GM21447 (cell line): ENCODE results near the gene RHOD.
A peak's percentile ranks its signal among the peaks of the same experiment; 100 is the strongest.

Source experiments
- ATAC-seq: cut with Tn5 transposase; IDR thresholded peaks from one replicate; pipeline ENCODE4 v1.9.1; 2021; ENCODE audit not compliant: unreplicated experiment

The RHOD gene

GRCh38 chr11:67056267-67057204 lies at the start of gene RHOD:
Gene RHOD, plus strand, starts transcription at chr11:67056847. Its CDS starts 56 bp downstream, at chr11:67056903.
- ATAC-seq, result no peak

- no peak for ATAC-seq
Observed at GRCh38 chr11:67007126-67007525, 49.5 kb upstream of the RHOD start.

GRCh38 chr11:67010296-67010905 lies 46.2 kb upstream of the RHOD start:
- ATAC-seq, result no peak

- no peak for ATAC-seq
Observed at GRCh38 chr11:67013511-67014045, 43.1 kb upstream of the RHOD start.

- no peak for ATAC-seq
Observed at GRCh38 chr11:67014343-67014742, 42.3 kb upstream of the RHOD start.

GRCh38 chr11:67015048-67015447 lies 41.6 kb upstream of the RHOD start:
- no peak for ATAC-seq

- ATAC-seq, result no peak
Observed at GRCh38 chr11:67016550-67016949, 40.1 kb upstream of the RHOD start.

- ATAC-seq, result no peak
Observed at GRCh38 chr11:67020949-67021348, 35.7 kb upstream of the RHOD start.

- no peak for ATAC-seq
Observed at GRCh38 chr11:67022341-67022933, 34.2 kb upstream of the RHOD start.

- no peak for ATAC-seq
Observed at GRCh38 chr11:67022961-67023956, 33.4 kb upstream of the RHOD start, which contains the start of gene SYT12. Gene SYT12, plus strand, starts transcription at chr11:67023134. Its CDS starts 7,011 bp downstream, at chr11:67030145.

- no peak for ATAC-seq
Observed at GRCh38 chr11:67023957-67024353, 32.7 kb upstream of the RHOD start.

GRCh38 chr11:67024410-67024809 lies 32.2 kb upstream of the RHOD start:
- ATAC-seq, result no peak

GRCh38 chr11:67024966-67025365 lies 31.7 kb upstream of the RHOD start:
- no peak for ATAC-seq

GRCh38 chr11:67025750-67026149 lies 30.9 kb upstream of the RHOD start:
- ATAC-seq, result no peak

GRCh38 chr11:67026941-67027340 lies 29.7 kb upstream of the RHOD start:
- no peak for ATAC-seq

GRCh38 chr11:67027483-67027930 lies 29.1 kb upstream of the RHOD start:
- ATAC-seq, result no peak

GRCh38 chr11:67027943-67028542 lies 28.6 kb upstream of the RHOD start:
- peak; percentile 85 for ATAC-seq

- ATAC-seq, result no peak
Observed at GRCh38 chr11:67029146-67029545, 27.5 kb upstream of the RHOD start.

- ATAC-seq, result no peak
Observed at GRCh38 chr11:67030976-67031375, 25.7 kb upstream of the RHOD start.
